Measurements from ENCODE around the gene DCAF10. TPM values are rescaled to one million over a fixed set of nuclear protein-coding genes. Genes with fewer than 3 reads are reported as not detected.

Gene DCAF10
- total and polyA plus RNA-seq, 2 of the 8 experiments (the other 6 are each of a cell fraction or from before 2014, with no cell fraction given) = 7.1 to 15.0 TPM

- no peak overlapping the region for H3K27ac ChIP-seq (ENCODE audit: low read depth, low read length)
- DNase-seq (ENCODE audit: low read depth in 1 of 2, low spot score in 2 of 2) = no peak
- no peak overlapping the region for H2BK120ac ChIP-seq (replicated peaks; ENCODE audit: low read depth, low read length)
- TF ChIP-seq TCF12 (IDR thresholded peaks at IDR 0.05; ENCODE audit: low read depth, low read length) (no peak), RXRA (IDR thresholded peaks at IDR 0.05; ENCODE audit: insufficient read depth, low read depth, low read length) (no peak), HDAC6 (IDR thresholded peaks at IDR 0.05; ENCODE audit: low read depth, low read length) (no peak), TAF7 (optimal IDR thresholded peaks at IDR 0.05; ENCODE audit: borderline replicate concordance, low read depth, low read length) (no peak), E2F6 (IDR thresholded peaks at IDR 0.05) (no peak), MAFK (IDR thresholded peaks at IDR 0.05; ENCODE audit: low read depth, low read length) (no peak), PHF8 (conservative IDR thresholded peaks at IDR 0.05; ENCODE audit: low read depth, low read length) (no peak), KDM5A (IDR thresholded peaks at IDR 0.05; ENCODE audit: low read length) (no peak), CTBP2 (IDR thresholded peaks at IDR 0.05; ENCODE audit: borderline replicate concordance, insufficient read depth, insufficient read length, low read length) (no peak), JUN (IDR thresholded peaks at IDR 0.05; ENCODE audit: low read depth, low read length) (no peak), SIN3A (conservative IDR thresholded peaks at IDR 0.05 in 1 of 2, IDR thresholded peaks at IDR 0.05 in 1 of 2; ENCODE audit: low read depth in 1 of 2, low read length in 2 of 2) (no peak)
- CTCF ChIA-PET (ENCODE audit: partially characterized antibody) = no interaction called here
- no peaks in the 10 kb centered on the region for H3K4me1 ChIP-seq (replicated peaks in 1 of 4; ENCODE audit: control insufficient read depth in 3 of 4, insufficient read depth in 4 of 4, low read length in 3 of 4)
- no peaks in the 10 kb centered on the region for H3K27me3 ChIP-seq (replicated peaks in 1 of 4; ENCODE audit: control insufficient read depth in 3 of 4, extremely low read depth in 1 of 4, insufficient read depth in 3 of 4, low read length in 3 of 4)
- no peaks in the 10 kb centered on the region for H3K9me3 ChIP-seq (ENCODE audit: insufficient read depth in 2 of 2, low read depth in 1 of 2, low read length in 1 of 2)
- no peak overlapping the region for H2BK12ac ChIP-seq (ENCODE audit: low read depth, low read length)
- no peak overlapping the region for H3K4ac ChIP-seq (replicated peaks; ENCODE audit: insufficient read length, low read depth, low read length)
- H2AK5ac ChIP-seq (ENCODE audit: low read depth, low read length) = no peak overlapping the region
- H3K79me1 ChIP-seq (ENCODE audit: low read depth, low read length) = no peaks in the 10 kb centered on the region
- no peak overlapping the region for H3K14ac ChIP-seq (ENCODE audit: insufficient read length)
- H3K18ac ChIP-seq (ENCODE audit: extremely low read depth, low read length) = no peak overlapping the region
- no peaks in the 10 kb centered on the region for H4K20me1 ChIP-seq (replicated peaks in 1 of 2; ENCODE audit: control insufficient read depth in 1 of 2, insufficient read depth in 2 of 2, low read length in 2 of 2)
- no peaks in the 10 kb centered on the region for H3K36me3 ChIP-seq (ENCODE audit: control insufficient read depth in 2 of 4, insufficient read depth in 4 of 4, low read length in 3 of 4)
- H3K56ac ChIP-seq (replicated peaks; ENCODE audit: insufficient read length, low read depth, low read length) = no peak overlapping the region
- H3K23ac ChIP-seq (ENCODE audit: insufficient read length) = no peak overlapping the region
- H3K4me2 ChIP-seq (ENCODE audit: insufficient read depth in 1 of 2, low read depth in 2 of 2, low read length in 2 of 2) = no peak overlapping the region
- 89% methylated on average over 2 of the region's 2 CpGs; no CpG with 5 or more reads in 1 of the 2 experiments for WGBS, 2 experiments (ENCODE audit: extremely low coverage in 1 of 2, insufficient coverage in 1 of 2, insufficient read length in 1 of 2, insufficient replicate concordance in 2 of 2, low coverage in 1 of 2, low lambda C conversion rate in 2 of 2, missing lambda C conversion rate in 1 of 2)
- H3K9ac ChIP-seq (replicated peaks in 1 of 4; ENCODE audit: extremely low read depth in 1 of 4, low read depth in 3 of 4, low read length in 3 of 4) = no peak overlapping the region
- H4K91ac ChIP-seq (replicated peaks; ENCODE audit: insufficient read length, low read length) = no peak overlapping the region
- no peak overlapping the region for H2BK20ac ChIP-seq (ENCODE audit: low read length)
- H2BK5ac ChIP-seq (ENCODE audit: low read depth, low read length) = no peak overlapping the region
- no peak overlapping the region for H3K4me3 ChIP-seq (ENCODE audit: extremely low read depth in 1 of 4, insufficient read depth in 2 of 4, low read depth in 3 of 4, low read length in 4 of 4)
- POLR2A ChIA-PET (ENCODE audit: partially characterized antibody) = no interaction called here
- H2AFZ ChIP-seq (ENCODE audit: low read length) = no peak overlapping the region
- no peaks in the 10 kb centered on the region for H3K23me2 ChIP-seq (ENCODE audit: low read depth, low read length)
- H2BK15ac ChIP-seq (ENCODE audit: low read length) = no peak overlapping the region
- H4K8ac ChIP-seq (ENCODE audit: extremely low read depth, insufficient read depth, low read length) = no peak overlapping the region
- no peaks in the 10 kb centered on the region for H3K79me2 ChIP-seq (ENCODE audit: control insufficient read depth in 1 of 2, insufficient read depth in 2 of 2, low read length in 2 of 2)
- no peak overlapping the region for H4K5ac ChIP-seq (ENCODE audit: insufficient read length, low read depth, low read length)
- FAIRE-seq = no peak
These were observed 35.8 kb downstream of the DCAF10 start for GRCh38 chr9:37836386-37836785.

Measured in H1 (cell line).